Muscle layer of duodenum (tissue), 2 donors: ENCODE data around the gene SETDB2.

Experiments
- H3K27ac ChIP-seq: one replicate; pipeline ENCODE4 v1.7.0; 2013; ENCODE audit warnings: mild to moderate bottlenecking, low read length
- H3K27me3 ChIP-seq: one replicate; pipeline ENCODE4 v1.7.0; 2013; ENCODE audit warnings: low read depth, mild to moderate bottlenecking, control low read depth, low read length
- H3K36me3 ChIP-seq, 2 donors: one replicate each; pipeline ENCODE4 v1.7.0; 2013; ENCODE audit warnings: low read length in 2 of 2, control low read depth in 1 of 2, mild to moderate bottlenecking in 1 of 2; ENCODE audit not compliant: insufficient read depth in 2 of 2, control insufficient read depth in 1 of 2
- H3K4me1 ChIP-seq, 2 donors: one replicate each; pipeline ENCODE4 v1.7.0; 2013; ENCODE audit warnings: low read length in 2 of 2, mild to moderate bottlenecking in 2 of 2, control low read depth in 1 of 2, moderate library complexity in 1 of 2; ENCODE audit not compliant: insufficient read depth in 2 of 2, control insufficient read depth in 1 of 2
- H3K4me3 ChIP-seq, 2 donors: one replicate each; pipeline ENCODE4 v1.7.0; 2013; ENCODE audit warnings: low read length in 2 of 2, low read depth in 1 of 2, mild to moderate bottlenecking in 1 of 2
- H3K9me3 ChIP-seq, 2 donors: one replicate each; pipeline ENCODE4 v1.7.0; 2013; ENCODE audit warnings: low read length in 2 of 2, control low read depth in 1 of 2, mild to moderate bottlenecking in 1 of 2; ENCODE audit not compliant: control insufficient read depth in 1 of 2
- donor health status: healthy.

Gene SETDB2

GRCh38 chr13:49538404-49538803 is 94.3 kb downstream of the SETDB2 start:
- peaks cover 18 to 20% of the 10 kb centered on the region in 2 donors for H3K36me3 ChIP-seq
- no peak overlapping the region for H3K27ac ChIP-seq
- H3K4me1 ChIP-seq, result peaks cover 0 to 7% of the 10 kb centered on the region in 2 donors
- H3K4me3 ChIP-seq, result no peak overlapping the region
- H3K27me3 ChIP-seq, result no peaks in the 10 kb centered on the region
- no peaks in the 10 kb centered on the region for H3K9me3 ChIP-seq

GRCh38 chr13:49539313-49539712 is 95.2 kb downstream of the SETDB2 start:
- Histone ChIP-seq H3K27ac (no peak overlapping the region), H3K9me3 (no peaks in the 10 kb centered on the region), H3K4me3 (no peak overlapping the region), H3K27me3 (no peaks in the 10 kb centered on the region), H3K4me1 (peaks cover 0 to 7% of the 10 kb centered on the region in 2 donors), H3K36me3 (peaks cover 14 to 20% of the 10 kb centered on the region in 2 donors)

GRCh38 chr13:49539746-49540145 is 95.7 kb downstream of the SETDB2 start:
- no peak overlapping the region for H3K27ac ChIP-seq
- no peaks in the 10 kb centered on the region for H3K27me3 ChIP-seq

GRCh38 chr13:49540552-49540951 is 96.5 kb downstream of the SETDB2 start:
- H3K36me3 ChIP-seq, result peaks cover 14 to 20% of the 10 kb centered on the region in 2 donors
- H3K9me3 ChIP-seq, result no peaks in the 10 kb centered on the region
- H3K4me1 ChIP-seq, result peaks cover 0 to 7% of the 10 kb centered on the region in 2 donors
- no peaks in the 10 kb centered on the region for H3K27me3 ChIP-seq
- H3K4me3 ChIP-seq, result no peak overlapping the region
- no peak overlapping the region for H3K27ac ChIP-seq

More at GRCh38 chr13:49539746-49540145, 95.7 kb downstream of the SETDB2 start:
- H3K4me3 ChIP-seq, result no peak overlapping the region
- H3K4me1 ChIP-seq, result peaks cover 0 to 7% of the 10 kb centered on the region in 2 donors
- no peaks in the 10 kb centered on the region for H3K9me3 ChIP-seq
- peaks cover 14 to 20% of the 10 kb centered on the region in 2 donors for H3K36me3 ChIP-seq

- no peak overlapping the region for H3K4me3 ChIP-seq
- peaks cover 0 to 7% of the 10 kb centered on the region in 2 donors for H3K4me1 ChIP-seq
- H3K36me3 ChIP-seq, result peaks cover 14 to 40% of the 10 kb centered on the region in 2 donors
- no peaks in the 10 kb centered on the region for H3K9me3 ChIP-seq
- H3K27ac ChIP-seq, result no peak overlapping the region
- no peaks in the 10 kb centered on the region for H3K27me3 ChIP-seq
These were observed 99.6 kb downstream of the SETDB2 start for GRCh38 chr13:49543656-49544055.
